ENCODE results near the gene GPBP1.

The GPBP1 gene

GRCh38 chr5:57304931-57305330 is 131.1 kb downstream of the GPBP1 start:
- TF ChIP-seq NFIC (IDR thresholded peaks at IDR 0.05) (no peak), EGR1 (IDR thresholded peaks at IDR 0.05) (no peak), RAD21 (IDR thresholded peaks at IDR 0.05; ENCODE audit: low read depth) (no peak), REST (IDR thresholded peaks at IDR 0.05; ENCODE audit: low read depth) (no peak), TEAD4 (IDR thresholded peaks at IDR 0.05) (no peak)

DNA sequence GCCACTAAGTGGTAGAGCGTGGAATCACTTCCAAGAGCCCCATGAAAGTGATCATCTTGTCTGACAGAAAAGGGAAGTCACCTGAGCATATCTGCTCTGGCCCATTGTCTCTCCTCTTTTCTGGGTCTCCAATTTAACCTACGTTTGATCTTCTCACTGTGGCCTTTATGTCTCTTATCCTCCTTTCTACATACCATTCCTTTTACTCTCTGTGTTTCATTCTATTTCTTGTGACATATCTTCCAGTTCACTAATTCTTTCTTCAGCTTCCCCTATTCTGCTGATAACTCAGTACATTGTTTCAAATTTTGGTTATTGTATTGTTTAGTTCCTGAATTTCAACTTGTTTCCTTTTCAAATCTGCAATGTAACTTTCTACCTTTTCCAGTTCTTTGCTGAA is 132.5 kb downstream of the GPBP1 start:
- no peak for TF ChIP-seq NFIC (IDR thresholded peaks at IDR 0.05)
- no peak for TF ChIP-seq FOXM1 (IDR thresholded peaks at IDR 0.05; ENCODE audit: borderline replicate concordance, low read depth)
- TF ChIP-seq, protein P1, sequence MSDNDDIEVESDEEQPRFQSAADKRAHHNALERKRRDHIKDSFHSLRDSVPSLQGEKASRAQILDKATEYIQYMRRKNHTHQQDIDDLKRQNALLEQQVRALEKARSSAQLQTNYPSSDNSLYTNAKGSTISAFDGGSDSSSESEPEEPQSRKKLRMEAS (IDR thresholded peaks at IDR 0.05), result no peak
- TF ChIP-seq EGR1 (IDR thresholded peaks at IDR 0.05), result no peak
- TF ChIP-seq TEAD4 (IDR thresholded peaks at IDR 0.05), result no peak
- no peak for TF ChIP-seq CEBPB (IDR thresholded peaks at IDR 0.05)
- TF ChIP-seq YY1 (IDR thresholded peaks at IDR 0.05; ENCODE audit: low read depth), result no peak

GRCh38 chr5:57307516-57307915 is 133.7 kb downstream of the GPBP1 start:
- no peak for TF ChIP-seq EP300 (IDR thresholded peaks at IDR 0.05; ENCODE audit: borderline replicate concordance)
- TF ChIP-seq, protein P1 (IDR thresholded peaks at IDR 0.05), result no peak
- no peak for TF ChIP-seq CEBPB (IDR thresholded peaks at IDR 0.05)
- TF ChIP-seq NFIC (IDR thresholded peaks at IDR 0.05), result no peak
- TF ChIP-seq TEAD4 (IDR thresholded peaks at IDR 0.05), result no peak
- no peak for TF ChIP-seq ZBTB7A (IDR thresholded peaks at IDR 0.05; ENCODE audit: low read depth)
- TF ChIP-seq REST (IDR thresholded peaks at IDR 0.05; ENCODE audit: low read depth), result no peak

- TF ChIP-seq FOXM1 (IDR thresholded peaks at IDR 0.05; ENCODE audit: borderline replicate concordance, low read depth) (no peak), RAD21 (IDR thresholded peaks at IDR 0.05; ENCODE audit: low read depth) (no peak), ZBTB7A (IDR thresholded peaks at IDR 0.05; ENCODE audit: low read depth) (no peak), TCF12 (IDR thresholded peaks at IDR 0.05; ENCODE audit: low read depth) (no peak), REST (IDR thresholded peaks at IDR 0.05; ENCODE audit: low read depth) (no peak), NFIC (IDR thresholded peaks at IDR 0.05) (no peak), TEAD4 (IDR thresholded peaks at IDR 0.05) (no peak), YY1 (IDR thresholded peaks at IDR 0.05; ENCODE audit: low read depth) (no peak), EP300 (IDR thresholded peaks at IDR 0.05; ENCODE audit: borderline replicate concordance) (no peak)
- TF ChIP-seq, protein P2, sequence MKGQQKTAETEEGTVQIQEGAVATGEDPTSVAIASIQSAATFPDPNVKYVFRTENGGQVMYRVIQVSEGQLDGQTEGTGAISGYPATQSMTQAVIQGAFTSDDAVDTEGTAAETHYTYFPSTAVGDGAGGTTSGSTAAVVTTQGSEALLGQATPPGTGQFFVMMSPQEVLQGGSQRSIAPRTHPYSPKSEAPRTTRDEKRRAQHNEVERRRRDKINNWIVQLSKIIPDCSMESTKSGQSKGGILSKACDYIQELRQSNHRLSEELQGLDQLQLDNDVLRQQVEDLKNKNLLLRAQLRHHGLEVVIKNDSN (IDR thresholded peaks at IDR 0.05), result no peak
Measured at GRCh38 chr5:57311251-57311650, 137.4 kb downstream of the GPBP1 start.

GRCh38 chr5:57311921-57312735 is 138.3 kb downstream of the GPBP1 start:
- TF ChIP-seq EGR1 (IDR thresholded peaks at IDR 0.05), result no peak

GRCh38 chr5:57313716-57314115 is 139.9 kb downstream of the GPBP1 start:
- no peak for TF ChIP-seq NFIC (IDR thresholded peaks at IDR 0.05)
- TF ChIP-seq TEAD4 (IDR thresholded peaks at IDR 0.05), result no peak
- no peak for TF ChIP-seq CEBPB (IDR thresholded peaks at IDR 0.05)
- TF ChIP-seq RAD21 (IDR thresholded peaks at IDR 0.05; ENCODE audit: low read depth), result no peak
- no peak for TF ChIP-seq REST (IDR thresholded peaks at IDR 0.05; ENCODE audit: low read depth)
- no peak for TF ChIP-seq TCF12 (IDR thresholded peaks at IDR 0.05; ENCODE audit: low read depth)
- TF ChIP-seq, protein P2 (IDR thresholded peaks at IDR 0.05), result no peak

Measured in Ishikawa (cell line).